Measurements from ENCODE around the gene IGF1R. TPM values are rescaled to one million over a fixed set of nuclear protein-coding genes. Genes with fewer than 3 reads are reported as not detected.

Gene IGF1R
- total and polyA plus RNA-seq, 2 of the 13 experiments (the other 11 are each of a cell fraction or from before 2014, with no cell fraction given): 15.9 to 18.4 TPM

- TF ChIP-seq ZNF232 (CRISPR knock-in tag; IDR thresholded peaks at IDR 0.05; ENCODE audit: borderline replicate concordance) (0 out of 2 replicates have a peak, but pooled peaks have one; percentile 40), CHD2 (IDR thresholded peaks at IDR 0.05; ENCODE audit: low read depth, low read length) (no peak), GTF2F1 (IDR thresholded peaks at IDR 0.05; ENCODE audit: low read length) (no peak), ISL2 (CRISPR knock-in tag; IDR thresholded peaks at IDR 0.05) (no peak), POLR2AphosphoS5 (IDR thresholded peaks at IDR 0.05; ENCODE audit: low read depth, low read length) (no peak), SP5 (CRISPR knock-in tag; IDR thresholded peaks at IDR 0.05; ENCODE audit: borderline replicate concordance, low read depth) (peak; percentile 44; the same call in 1 of the 2 replicates), HIVEP1 (CRISPR knock-in tag; IDR thresholded peaks at IDR 0.05) (no peak), ZBTB7A (CRISPR knock-in tag; IDR thresholded peaks at IDR 0.05) (no peak), RAD21 (CRISPR knock-in tag; IDR thresholded peaks at IDR 0.05) (no peak), USF2 (IDR thresholded peaks at IDR 0.05; ENCODE audit: low read depth, low read length) (peak; percentile 95), USF2 (CRISPR knock-in tag; IDR thresholded peaks at IDR 0.05; ENCODE audit: borderline replicate concordance) (peak; percentile 95; the same call in 1 of the 2 replicates), REXO4 (CRISPR knock-in tag; IDR thresholded peaks at IDR 0.05; ENCODE audit: borderline replicate concordance) (no peak), ZNF652 (CRISPR knock-in tag; IDR thresholded peaks at IDR 0.05; ENCODE audit: borderline replicate concordance, low read depth) (no peak), ZNF773 (CRISPR knock-in tag; IDR thresholded peaks at IDR 0.05; ENCODE audit: borderline replicate concordance) (no peak), SIN3A (IDR thresholded peaks at IDR 0.05; ENCODE audit: borderline replicate concordance, low read depth, low read length) (peak; percentile 34; the same call in 1 of the 2 replicates), SP4 (CRISPR knock-in tag; IDR thresholded peaks at IDR 0.05) (0 out of 2 replicates have a peak, but pooled peaks have one; percentile 18), ESRRA (CRISPR knock-in tag; IDR thresholded peaks at IDR 0.05; ENCODE audit: low read depth) (0 out of 2 replicates have a peak, but pooled peaks have one; percentile 24), PCBP1 (IDR thresholded peaks at IDR 0.05; ENCODE audit: borderline replicate concordance, low read depth, low read length) (no peak), TOPORS (CRISPR knock-in tag; IDR thresholded peaks at IDR 0.05) (no peak), EHMT2 (IDR thresholded peaks at IDR 0.05; ENCODE audit: borderline replicate concordance, low read depth, low read length) (no peak), SNAPC4 (CRISPR knock-in tag; IDR thresholded peaks at IDR 0.05) (no peak)
Measured at GRCh38 chr15:98865397-98866339, 217.3 kb downstream of the IGF1R start (continued).
